Measurements from ENCODE around the gene ZNF385D. TPM values are rescaled to one million over a fixed set of nuclear protein-coding genes. Genes with fewer than 3 reads are reported as not detected.

The ZNF385D gene
- total and polyA plus RNA-seq, 4 donors, result 0.17 to 30.9 (median 1.9) TPM

- ATAC-seq (ENCODE audit: insufficient read depth, low FRiP score) (no peak), DNase-seq (no peak)
- no peaks in the 10 kb centered on the region for H3K36me3 ChIP-seq (ENCODE audit: control insufficient read depth in 4 of 4, insufficient read depth in 4 of 4, low read length in 4 of 4)
- H3K9me3 ChIP-seq (ENCODE audit: control insufficient read depth in 4 of 4, insufficient read depth in 3 of 4, low read length in 3 of 4), result no peaks in the 10 kb centered on the region
- H3K4me3 ChIP-seq, result no peak overlapping the region
- no peaks in the 10 kb centered on the region for H3K27me3 ChIP-seq (ENCODE audit: control insufficient read depth in 3 of 3, insufficient read depth in 3 of 3, low read length in 2 of 3)
- H3K4me1 ChIP-seq (ENCODE audit: control insufficient read depth in 5 of 5, insufficient read depth in 5 of 5, low read length in 5 of 5), result peaks cover 0 to 5% (median 3%) of the 10 kb centered on the region in 5 donors
- TF ChIP-seq, protein P1, sequence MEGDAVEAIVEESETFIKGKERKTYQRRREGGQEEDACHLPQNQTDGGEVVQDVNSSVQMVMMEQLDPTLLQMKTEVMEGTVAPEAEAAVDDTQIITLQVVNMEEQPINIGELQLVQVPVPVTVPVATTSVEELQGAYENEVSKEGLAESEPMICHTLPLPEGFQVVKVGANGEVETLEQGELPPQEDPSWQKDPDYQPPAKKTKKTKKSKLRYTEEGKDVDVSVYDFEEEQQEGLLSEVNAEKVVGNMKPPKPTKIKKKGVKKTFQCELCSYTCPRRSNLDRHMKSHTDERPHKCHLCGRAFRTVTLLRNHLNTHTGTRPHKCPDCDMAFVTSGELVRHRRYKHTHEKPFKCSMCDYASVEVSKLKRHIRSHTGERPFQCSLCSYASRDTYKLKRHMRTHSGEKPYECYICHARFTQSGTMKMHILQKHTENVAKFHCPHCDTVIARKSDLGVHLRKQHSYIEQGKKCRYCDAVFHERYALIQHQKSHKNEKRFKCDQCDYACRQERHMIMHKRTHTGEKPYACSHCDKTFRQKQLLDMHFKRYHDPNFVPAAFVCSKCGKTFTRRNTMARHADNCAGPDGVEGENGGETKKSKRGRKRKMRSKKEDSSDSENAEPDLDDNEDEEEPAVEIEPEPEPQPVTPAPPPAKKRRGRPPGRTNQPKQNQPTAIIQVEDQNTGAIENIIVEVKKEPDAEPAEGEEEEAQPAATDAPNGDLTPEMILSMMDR (IDR thresholded peaks at IDR 0.05; ENCODE audit: control extremely low read depth, extremely low read depth), result no peak
- no peak overlapping the region for H3K27ac ChIP-seq (ENCODE audit: low read depth in 1 of 2, low read length in 1 of 2)
- H3K9ac ChIP-seq (ENCODE audit: insufficient read depth in 1 of 2, low read length in 2 of 2), result no peak overlapping the region
Observed at GRCh38 chr3:21477541-21478288, 273.3 kb downstream of the ZNF385D start.

DNA sequence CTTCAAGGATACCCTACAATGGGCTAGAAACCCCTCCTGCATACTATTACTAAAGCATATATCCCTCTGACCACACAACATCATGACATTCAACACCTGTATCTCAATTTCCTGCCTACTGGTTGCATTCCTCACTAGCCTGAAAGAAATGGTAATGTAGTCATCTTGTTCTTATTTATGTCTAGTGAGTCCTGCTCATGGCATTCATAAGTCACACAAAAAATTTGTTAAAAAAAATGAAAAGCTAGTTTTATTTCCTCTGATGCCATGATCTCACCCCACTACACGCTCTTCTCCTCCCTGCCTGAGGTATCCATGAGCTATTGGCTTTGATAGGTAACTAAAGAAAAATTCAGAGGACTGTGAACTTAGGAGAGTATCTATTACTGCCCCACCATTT is 284.5 kb downstream of the ZNF385D start:
- Histone ChIP-seq H3K27me3 (ENCODE audit: control insufficient read depth in 3 of 3, insufficient read depth in 3 of 3, low read length in 2 of 3) (no peaks in the 10 kb centered on the region), H3K9ac (ENCODE audit: insufficient read depth in 1 of 2, low read length in 2 of 2) (no peak overlapping the region), H3K36me3 (ENCODE audit: control insufficient read depth in 4 of 4, insufficient read depth in 4 of 4, low read length in 4 of 4) (no peaks in the 10 kb centered on the region), H3K9me3 (ENCODE audit: control insufficient read depth in 4 of 4, insufficient read depth in 3 of 4, low read length in 3 of 4) (no peaks in the 10 kb centered on the region), H3K4me1 (ENCODE audit: control insufficient read depth in 5 of 5, insufficient read depth in 5 of 5, low read length in 5 of 5) (peaks cover 0 to 5% (median 0%) of the 10 kb centered on the region in 5 donors), H3K4me3 (no peak overlapping the region), H3K27ac (ENCODE audit: low read depth in 1 of 2, low read length in 1 of 2) (no peak overlapping the region)
- TF ChIP-seq, protein P1 (IDR thresholded peaks at IDR 0.05; ENCODE audit: control extremely low read depth, extremely low read depth), result no peak
- ATAC-seq (ENCODE audit: insufficient read depth, low FRiP score) (no peak), DNase-seq (no peak)
- WGBS, 2 donors, result 81 to 82% methylated on average over 1 of the region's 1 CpG

- Histone ChIP-seq H3K27me3 (ENCODE audit: control insufficient read depth in 3 of 3, insufficient read depth in 3 of 3, low read length in 2 of 3) (no peaks in the 10 kb centered on the region), H3K4me3 (no peak overlapping the region), H3K9ac (ENCODE audit: insufficient read depth in 1 of 2, low read length in 2 of 2) (no peak overlapping the region), H3K4me1 (ENCODE audit: control insufficient read depth in 5 of 5, insufficient read depth in 5 of 5, low read length in 5 of 5) (peaks cover 0 to 5% (median 0%) of the 10 kb centered on the region in 5 donors), H3K9me3 (ENCODE audit: control insufficient read depth in 4 of 4, insufficient read depth in 3 of 4, low read length in 3 of 4) (no peaks in the 10 kb centered on the region), H3K27ac (ENCODE audit: low read depth in 1 of 2, low read length in 1 of 2) (no peak overlapping the region), H3K36me3 (ENCODE audit: control insufficient read depth in 4 of 4, insufficient read depth in 4 of 4, low read length in 4 of 4) (no peaks in the 10 kb centered on the region)
- ATAC-seq (ENCODE audit: insufficient read depth, low FRiP score) (no peak), DNase-seq (peak in 2 of 3 donors; percentile 61 to 67)
- TF ChIP-seq, protein P1 (IDR thresholded peaks at IDR 0.05; ENCODE audit: control extremely low read depth, extremely low read depth), result no peak
- 71 to 79% methylated on average over 3 of the region's 3 CpGs for WGBS, 2 donors
Observed at GRCh38 chr3:21464746-21465145, 286.3 kb downstream of the ZNF385D start.

All from lung (tissue), 12 donors.